PC-3 (cell line): Measurements from ENCODE around the gene CPOX.

Source experiments
- CTCF ChIP-seq: fragments of 300-600 bp; sonication (generic); conservative IDR thresholded peaks from 2 replicates; pipeline ENCODE4 v1.5.1; 2017; ENCODE audit warnings: antibody characterized with exemption, low read depth, mild to moderate bottlenecking, low read length
- EZH2 ChIP-seq: fragments of 300-600 bp; sonication (generic); IDR thresholded peaks from one replicate; pipeline ENCODE4 v1.6.1; 2017; ENCODE audit warnings: antibody characterized with exemption, mild to moderate bottlenecking, low read length; ENCODE audit not compliant: unreplicated experiment
- EZH2phosphoT487 ChIP-seq: fragments of 300-600 bp; sonication (generic); IDR thresholded peaks from 2 replicates; pipeline ENCODE4 v1.6.1; 2018; ENCODE audit warnings: mild to moderate bottlenecking, antibody characterized with exemption, low read length, borderline replicate concordance

GRCh38 chr3:98617841-98618240, 24.4 kb upstream of the CPOX start:
- TF ChIP-seq CTCF (no peak), EZH2 (no peak), EZH2phosphoT487 (no peak)
